Astrocyte (in vitro differentiated cells and primary cell): ENCODE data around the gene SLC39A8.

Experiments
- EZH2 ChIP-seq: IDR thresholded peaks from 2 replicates; pipeline ENCODE4 v1.6.1; 2012; ENCODE audit warnings: mild to moderate bottlenecking, low read length, inconsistent platforms; ENCODE audit not compliant: insufficient read depth
- TF ChIP-seq, protein P1 (sequence below): IDR thresholded peaks from 2 replicates; pipeline ENCODE4 v1.5.1; 2011; ENCODE audit warnings: low read depth, mild to moderate bottlenecking, inconsistent platforms, low read length, moderate library complexity; ENCODE audit not compliant: insufficient read depth

- TF ChIP-seq, protein P1, sequence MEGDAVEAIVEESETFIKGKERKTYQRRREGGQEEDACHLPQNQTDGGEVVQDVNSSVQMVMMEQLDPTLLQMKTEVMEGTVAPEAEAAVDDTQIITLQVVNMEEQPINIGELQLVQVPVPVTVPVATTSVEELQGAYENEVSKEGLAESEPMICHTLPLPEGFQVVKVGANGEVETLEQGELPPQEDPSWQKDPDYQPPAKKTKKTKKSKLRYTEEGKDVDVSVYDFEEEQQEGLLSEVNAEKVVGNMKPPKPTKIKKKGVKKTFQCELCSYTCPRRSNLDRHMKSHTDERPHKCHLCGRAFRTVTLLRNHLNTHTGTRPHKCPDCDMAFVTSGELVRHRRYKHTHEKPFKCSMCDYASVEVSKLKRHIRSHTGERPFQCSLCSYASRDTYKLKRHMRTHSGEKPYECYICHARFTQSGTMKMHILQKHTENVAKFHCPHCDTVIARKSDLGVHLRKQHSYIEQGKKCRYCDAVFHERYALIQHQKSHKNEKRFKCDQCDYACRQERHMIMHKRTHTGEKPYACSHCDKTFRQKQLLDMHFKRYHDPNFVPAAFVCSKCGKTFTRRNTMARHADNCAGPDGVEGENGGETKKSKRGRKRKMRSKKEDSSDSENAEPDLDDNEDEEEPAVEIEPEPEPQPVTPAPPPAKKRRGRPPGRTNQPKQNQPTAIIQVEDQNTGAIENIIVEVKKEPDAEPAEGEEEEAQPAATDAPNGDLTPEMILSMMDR: no peak
- no peak for TF ChIP-seq EZH2
Measured at GRCh38 chr4:102222838-102223409, 122.4 kb downstream of the SLC39A8 start.
